Sigmoid colon (tissue), 4 donors: ENCODE results near the gene ACOT13.

Experiments used
- CTCF ChIP-seq, 4 experiments: fragments of 450-650 bp in 3 of 4; fragments of 200-600 bp in 1 of 4; IDR thresholded peaks; one replicate each; pipeline ENCODE4 v1.5.1; 2016 to 2019; ENCODE audit warnings: antibody characterized with exemption in 4 of 4, mild to moderate bottlenecking in 3 of 4, moderate library complexity in 2 of 4
- POLR2A ChIP-seq, 2 donors: fragments of 450-650 bp; IDR thresholded peaks; one replicate each; pipeline ENCODE4 v1.6.1; 2016; ENCODE audit warnings: antibody characterized with exemption in 2 of 2, mild to moderate bottlenecking in 2 of 2, moderate library complexity in 2 of 2
- POLR2AphosphoS5 ChIP-seq, 4 donors: sonication (generic); formaldehyde crosslinking; IDR thresholded peaks; one replicate each; pipeline ENCODE4 v1.6.1; 2017; ENCODE audit warnings: antibody characterized with exemption in 4 of 4

DNA sequence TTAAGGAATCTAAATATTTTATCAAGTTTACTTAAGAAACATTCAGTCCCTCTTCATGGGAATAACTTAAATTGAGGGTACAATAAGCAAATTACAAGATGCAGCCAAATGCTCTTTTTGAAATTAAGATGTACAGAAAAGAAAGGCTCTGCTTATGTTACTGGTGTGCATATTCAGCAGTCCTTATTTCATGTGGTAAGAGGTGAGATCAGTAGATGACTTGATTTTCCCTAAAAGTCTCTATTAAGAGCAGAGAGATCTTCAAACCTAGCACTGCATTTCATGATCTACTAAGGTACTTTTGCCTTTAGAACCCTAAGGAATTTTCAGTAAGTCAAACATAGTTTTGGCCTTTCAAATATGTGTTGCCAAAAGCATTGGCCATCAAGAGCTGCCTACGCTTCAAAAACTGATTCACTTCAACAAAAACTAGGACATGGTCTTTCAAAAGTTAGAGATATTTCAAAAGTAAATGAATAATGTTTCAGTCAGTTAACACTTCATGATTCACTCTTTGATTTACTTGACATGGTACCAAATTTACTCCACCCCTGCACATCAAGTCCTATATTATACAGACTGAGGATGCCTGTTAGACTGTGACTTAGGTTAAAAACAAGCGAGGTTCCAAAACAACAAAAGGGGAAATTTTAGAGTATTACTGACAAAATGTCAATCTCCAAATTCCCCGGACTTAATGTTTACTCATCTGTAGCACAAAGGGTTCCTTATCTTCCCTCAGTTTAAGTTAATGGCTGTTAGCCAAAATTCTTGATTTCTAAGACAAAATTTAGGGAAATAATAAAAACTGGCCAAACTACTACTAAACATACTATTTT is 32.9 kb downstream of the ACOT13 start:
- no peak for TF ChIP-seq POLR2AphosphoS5 (IDR thresholded peaks at IDR 0.05)
- TF ChIP-seq CTCF (IDR thresholded peaks at IDR 0.05), result no peak
- no peak for TF ChIP-seq POLR2A (IDR thresholded peaks at IDR 0.05)
